CD4-positive, alpha-beta T cell treated with Interferon gamma for 1 hour (primary cell): Measurements from ENCODE around the gene LCP1.
"Not testable (repeated sequence)": the region's sequence is repeated elsewhere in the genome, so short reads cannot be mapped to it uniquely, and the experiment has no call there.

Source experiments
- DNase-seq: peaks from one replicate; pipeline ENCODE4 v3.0.0-alpha.2; 2020

The LCP1 gene

DNA sequence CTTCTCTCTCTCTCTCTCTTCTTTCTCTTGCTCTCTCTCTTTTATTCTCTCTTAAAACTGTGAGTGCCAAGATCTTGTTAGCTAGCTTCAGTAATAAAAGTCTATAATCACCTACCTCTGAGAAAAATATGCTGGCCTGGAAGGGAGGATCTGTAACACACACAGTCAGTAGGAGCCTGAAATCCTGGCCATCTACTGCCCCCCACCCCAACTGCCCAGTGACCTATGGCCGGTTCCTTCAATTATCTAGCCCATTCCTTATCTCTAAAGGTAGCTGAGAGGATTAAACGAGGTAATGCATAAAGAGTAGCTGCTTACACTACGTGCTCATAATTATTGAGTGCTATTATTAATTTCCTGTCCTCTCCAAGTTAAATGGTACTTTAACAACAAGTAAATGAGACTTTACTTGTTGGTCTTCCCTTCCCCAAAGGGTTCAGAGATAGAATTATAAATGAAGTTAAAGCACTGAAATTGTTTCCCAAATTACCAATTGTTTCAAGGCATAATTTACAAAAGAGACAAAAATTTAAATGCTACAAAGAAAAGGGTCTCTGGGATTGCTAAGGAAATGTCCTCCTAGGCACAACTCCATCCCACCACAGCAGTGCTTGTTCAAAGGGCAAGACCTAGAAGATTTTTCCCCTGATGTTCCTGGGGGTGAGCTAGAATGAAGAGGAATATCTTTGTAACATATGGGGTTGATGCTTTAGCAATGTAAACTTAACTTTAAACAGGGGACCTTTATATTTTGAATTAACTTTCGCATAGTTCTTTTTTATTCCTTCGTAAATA, 1.8 kb downstream of the LCP1 start:
- DNase-seq = no peak

DNA sequence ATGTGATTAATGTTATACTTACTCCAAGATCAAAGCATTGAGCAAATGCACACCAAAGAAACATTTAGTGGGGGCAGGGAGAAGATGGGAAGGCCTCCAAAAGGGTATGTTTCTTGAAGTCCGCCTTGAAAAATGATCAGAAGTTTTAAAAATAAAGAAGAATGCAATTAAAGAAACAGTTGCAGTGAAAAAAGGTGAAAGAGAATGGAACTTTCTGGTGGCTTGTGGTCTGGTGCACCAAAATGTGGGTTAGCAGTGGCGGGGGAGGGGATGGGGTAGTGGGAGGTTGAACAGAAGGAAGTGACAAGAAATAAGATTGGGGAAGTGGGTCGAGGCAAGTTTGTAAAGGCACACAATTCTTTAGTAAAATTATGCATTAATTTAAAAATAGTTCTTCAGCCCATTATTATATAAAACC, 2.5 kb downstream of the LCP1 start:
- DNase-seq = peak; percentile 71

DNA sequence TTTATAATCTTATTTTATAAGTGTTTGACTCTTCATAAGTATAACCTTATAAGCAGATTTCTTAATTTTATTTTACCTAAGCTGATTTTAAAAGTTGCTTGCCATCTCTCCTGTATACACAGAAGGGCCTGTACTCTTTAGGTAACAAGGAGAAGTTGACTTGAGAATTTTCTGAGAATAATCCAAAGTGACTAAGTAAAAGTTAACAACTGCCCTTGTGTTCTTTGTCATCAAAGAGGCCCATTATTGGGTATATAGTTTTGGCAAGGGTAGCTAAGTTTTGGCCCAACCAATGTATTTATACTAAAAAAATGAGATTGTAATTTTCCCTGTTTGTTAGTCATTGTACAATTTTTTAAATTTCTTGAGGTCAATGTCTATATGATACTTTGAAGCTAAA, 3.2 kb downstream of the LCP1 start:
- DNase-seq = no peak

- DNase-seq = no peak
Measured at GRCh38 chr13:46178143-46178542, 3.8 kb downstream of the LCP1 start.

DNA sequence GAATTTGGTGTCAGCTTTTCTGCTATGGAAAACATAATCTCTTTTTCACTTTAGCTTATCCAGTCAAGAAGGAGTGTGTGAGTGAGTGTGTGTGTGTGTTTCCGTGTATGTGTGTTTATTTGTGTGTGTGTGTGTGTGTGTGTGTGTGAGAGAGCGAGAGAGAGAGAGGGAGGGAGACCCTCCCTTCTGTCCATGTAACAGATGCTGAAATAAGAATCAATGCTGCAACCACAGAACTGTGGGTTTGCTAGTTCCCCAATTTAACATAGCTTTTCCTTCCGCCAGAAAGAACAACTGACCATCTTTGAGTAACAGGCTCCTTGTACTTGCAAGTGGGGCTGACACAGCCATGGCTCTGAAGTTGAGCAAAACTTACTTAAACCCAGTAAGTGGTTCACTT, 5.2 kb downstream of the LCP1 start:
- DNase-seq = peak; percentile 29

- DNase-seq = peak; percentile 47
Measured at GRCh38 chr13:46173656-46174055, 8.3 kb downstream of the LCP1 start.

DNA sequence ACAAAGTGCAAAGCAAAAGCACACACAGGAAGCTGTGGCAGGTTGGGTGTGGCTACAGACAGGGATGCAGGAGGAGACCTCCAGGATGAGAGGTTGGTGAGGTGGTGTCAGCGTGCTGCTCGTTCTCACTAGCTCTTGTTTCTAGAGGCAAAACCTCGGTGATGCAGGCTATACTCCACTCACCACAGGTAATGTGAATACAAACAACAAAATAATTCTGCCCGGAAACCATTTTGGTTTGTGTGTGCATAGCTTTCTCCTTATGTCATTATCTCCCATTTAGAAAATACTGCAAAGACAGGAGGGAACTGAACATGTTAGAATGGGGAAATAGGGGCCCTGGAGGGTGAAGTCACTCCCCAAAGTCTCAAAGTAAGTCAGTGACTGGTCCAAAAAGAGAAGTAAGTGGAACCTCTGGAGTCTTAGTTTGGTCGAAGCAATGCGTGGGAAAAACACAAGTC, 9.4 kb downstream of the LCP1 start:
- peak; percentile 59 for DNase-seq

DNA sequence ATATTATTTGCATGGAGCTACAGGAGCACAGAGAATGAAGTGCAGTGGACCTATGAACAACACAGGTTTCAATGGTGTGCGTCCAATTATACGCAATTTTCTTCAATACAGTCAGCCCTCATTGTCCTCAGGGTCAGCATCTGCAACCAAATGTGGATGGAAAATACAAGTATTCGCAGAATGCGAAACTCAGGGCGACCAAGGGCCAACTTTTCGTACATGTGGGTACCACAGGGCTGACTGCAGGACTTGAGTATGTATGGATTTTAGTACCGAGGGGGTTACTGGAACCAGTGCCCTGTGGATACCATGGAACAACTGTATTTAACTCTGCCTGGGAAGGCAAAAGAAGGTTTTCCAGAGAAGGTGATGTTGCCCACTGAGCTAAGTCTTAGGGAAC, 10.2 kb downstream of the LCP1 start:
- no peak for DNase-seq

DNA sequence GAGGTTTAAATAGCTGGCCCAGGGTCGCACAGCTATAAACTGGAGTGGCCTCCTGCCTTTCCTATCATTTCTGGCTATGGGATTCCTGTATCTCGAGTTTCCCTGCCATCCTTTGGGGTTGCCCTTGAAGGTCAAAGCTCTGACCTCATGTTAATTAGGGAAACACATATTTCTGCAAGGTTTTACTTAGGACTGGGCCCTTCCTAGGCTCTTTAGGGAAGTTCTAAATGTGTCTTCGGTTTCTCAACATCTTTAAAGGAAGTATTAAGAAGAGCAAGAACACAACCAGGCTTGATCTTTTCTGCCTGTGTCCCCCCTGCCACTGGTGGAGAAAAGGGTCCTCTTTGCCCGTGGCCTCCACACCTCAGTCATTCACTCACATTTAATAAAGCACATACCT, 10.8 kb downstream of the LCP1 start:
- DNase-seq = no peak

GRCh38 chr13:46170687-46171086, 11.3 kb downstream of the LCP1 start:
- no peak for DNase-seq

GRCh38 chr13:46170268-46170667, 11.7 kb downstream of the LCP1 start:
- DNase-seq = no peak

DNA sequence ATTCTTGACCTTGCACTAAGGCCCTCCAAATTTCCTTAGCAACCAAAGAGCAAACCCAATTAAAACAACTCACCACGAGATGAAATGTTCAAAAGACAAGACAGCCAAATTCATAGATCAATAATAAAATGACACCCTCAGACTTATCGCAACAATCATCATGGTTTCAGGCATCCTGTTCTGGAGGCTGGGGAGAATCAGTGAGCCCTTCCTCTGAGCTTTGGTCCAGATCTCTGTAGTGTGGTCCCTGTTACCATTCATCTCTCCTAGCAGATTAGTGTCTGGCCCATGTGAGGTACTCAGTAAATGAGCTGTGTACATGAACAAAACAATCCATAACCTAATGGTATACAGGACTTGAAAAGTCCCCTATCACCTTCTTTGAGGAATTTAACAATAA, 12.2 kb downstream of the LCP1 start:
- no peak for DNase-seq

- DNase-seq = no peak
Measured at GRCh38 chr13:46168783-46169182, 13.2 kb downstream of the LCP1 start.

DNA sequence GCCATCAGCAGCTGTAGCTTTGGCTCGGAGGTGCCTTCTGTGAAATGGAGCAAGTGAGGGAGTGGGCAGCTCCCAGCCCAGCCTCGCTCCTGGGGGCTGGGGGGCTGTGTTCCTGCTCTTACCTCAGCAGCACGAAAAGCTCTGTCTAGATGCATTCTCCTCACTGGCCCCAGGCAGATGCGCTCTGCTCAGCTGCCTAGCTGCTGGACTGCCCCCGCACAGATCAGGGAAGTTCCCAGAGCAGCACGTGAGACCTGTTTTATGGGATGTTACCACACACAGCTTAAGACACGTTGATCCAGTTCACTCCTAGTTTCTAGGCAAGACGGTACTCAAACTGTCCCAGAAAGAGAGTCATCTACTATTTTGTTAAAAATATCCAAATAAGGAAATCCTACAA, 13.6 kb downstream of the LCP1 start:
- peak; percentile 69 for DNase-seq

GRCh38 chr13:46166947-46167610, 14.9 kb downstream of the LCP1 start:
- DNase-seq = no peak

DNA sequence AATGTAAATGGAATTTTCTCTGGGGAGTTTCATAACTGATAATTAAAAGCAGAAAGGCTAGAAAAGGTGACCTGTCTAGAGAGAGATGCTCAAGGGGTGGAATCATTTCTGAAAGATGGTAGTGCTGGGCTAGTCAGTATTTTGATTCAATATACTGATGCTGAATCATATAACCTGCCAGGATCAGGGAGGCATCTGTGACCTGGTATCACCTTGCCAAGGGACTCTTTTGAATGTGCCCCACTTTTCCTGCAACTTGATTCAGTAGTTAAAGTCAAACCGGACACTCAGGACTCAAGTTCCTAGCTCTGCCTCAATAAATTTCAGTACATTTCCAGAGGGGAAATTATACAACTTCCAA, 15.8 kb downstream of the LCP1 start:
- no peak for DNase-seq

- no peak for DNase-seq
Measured at GRCh38 chr13:46165485-46166223, 16.3 kb downstream of the LCP1 start.

DNA sequence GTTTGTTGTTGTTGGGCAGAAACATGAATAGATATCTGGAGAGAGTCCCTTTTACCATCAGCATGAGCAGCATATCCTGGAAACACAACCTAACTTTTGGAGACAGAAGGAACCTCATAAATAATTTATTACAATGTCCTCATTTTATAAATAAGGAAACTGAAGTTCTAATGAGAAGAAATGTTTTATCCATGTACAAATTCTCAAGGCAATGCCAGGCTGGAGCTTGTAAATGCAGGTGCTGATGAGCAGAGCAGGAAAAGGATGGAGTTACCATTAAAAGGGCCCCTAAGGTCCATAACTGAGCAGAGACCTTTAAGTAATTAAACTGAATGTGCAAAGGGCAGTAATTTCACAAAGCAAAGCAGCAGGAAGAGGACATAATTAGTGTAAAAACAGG, 17.3 kb downstream of the LCP1 start:
- DNase-seq = no peak

DNA sequence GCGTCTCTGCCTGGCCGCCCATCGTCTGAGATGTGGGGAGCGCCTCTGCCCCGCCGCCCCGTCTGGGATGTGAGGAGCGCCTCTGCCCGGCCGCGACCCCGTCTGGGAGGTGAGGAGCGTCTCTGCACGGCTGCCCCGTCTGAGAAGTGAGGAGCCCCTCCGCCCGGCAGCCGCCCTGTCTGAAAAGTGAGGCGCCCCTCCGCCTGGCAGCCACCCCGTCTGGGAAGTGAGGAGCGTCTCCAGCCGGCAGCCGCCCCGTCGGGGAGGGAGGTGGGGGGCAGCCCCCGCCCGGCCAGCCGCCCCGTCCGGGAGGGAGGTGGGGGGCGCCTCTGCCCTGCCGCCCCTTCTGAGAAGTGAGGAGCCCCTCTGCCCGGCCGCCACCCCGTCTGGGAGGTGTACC, 19.2 kb downstream of the LCP1 start:
- not testable (repeated sequence) for DNase-seq

DNA sequence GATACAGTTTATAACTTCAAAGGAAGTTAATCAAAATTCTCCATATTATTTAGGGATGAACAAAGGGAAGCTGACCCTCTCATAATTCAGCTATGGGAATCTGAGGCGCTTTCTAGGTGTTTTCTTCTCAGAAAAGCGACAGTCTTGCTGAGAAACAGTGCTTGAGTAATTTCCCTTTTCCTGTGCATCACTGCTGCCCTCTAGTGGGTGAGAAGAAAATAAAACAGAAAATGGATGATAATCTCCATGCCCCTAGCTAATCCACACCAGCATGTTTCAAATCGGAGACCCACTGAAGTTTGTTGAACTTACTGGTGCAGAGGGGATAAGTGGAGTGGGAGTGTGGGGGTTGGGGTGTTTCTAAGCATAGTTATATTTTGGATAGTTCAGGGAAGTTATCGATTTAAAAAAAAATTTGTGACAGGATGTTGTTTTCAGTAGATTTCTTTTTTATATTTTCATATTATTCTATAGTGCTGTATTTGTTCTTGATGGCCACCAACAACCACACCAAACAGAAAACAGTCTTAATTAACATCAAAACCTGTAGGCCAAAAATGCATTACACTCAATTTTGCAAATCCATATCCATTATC, 21.4 kb downstream of the LCP1 start:
- peak; percentile 47 for DNase-seq

- DNase-seq = no peak
Measured at GRCh38 chr13:46160065-46160464, 21.9 kb downstream of the LCP1 start.

DNA sequence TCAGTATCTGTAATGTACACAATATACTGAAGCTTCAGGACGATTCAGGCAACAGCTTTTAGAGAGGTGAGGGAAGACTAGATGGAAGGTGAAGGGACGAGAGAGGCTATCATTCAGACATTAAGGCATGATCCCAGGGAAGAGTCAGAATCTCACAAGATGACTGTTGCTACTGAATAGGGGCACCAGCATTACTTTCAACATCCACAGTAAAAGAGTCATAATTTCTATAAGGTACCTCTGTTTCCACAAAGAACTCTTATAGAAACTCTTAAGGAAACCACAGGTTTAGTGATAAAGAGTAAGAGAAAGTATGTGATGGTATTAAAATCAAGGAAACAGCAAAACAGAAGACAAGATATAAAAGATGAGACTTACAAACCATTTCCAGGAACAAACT, 23.0 kb downstream of the LCP1 start:
- DNase-seq = no peak

DNA sequence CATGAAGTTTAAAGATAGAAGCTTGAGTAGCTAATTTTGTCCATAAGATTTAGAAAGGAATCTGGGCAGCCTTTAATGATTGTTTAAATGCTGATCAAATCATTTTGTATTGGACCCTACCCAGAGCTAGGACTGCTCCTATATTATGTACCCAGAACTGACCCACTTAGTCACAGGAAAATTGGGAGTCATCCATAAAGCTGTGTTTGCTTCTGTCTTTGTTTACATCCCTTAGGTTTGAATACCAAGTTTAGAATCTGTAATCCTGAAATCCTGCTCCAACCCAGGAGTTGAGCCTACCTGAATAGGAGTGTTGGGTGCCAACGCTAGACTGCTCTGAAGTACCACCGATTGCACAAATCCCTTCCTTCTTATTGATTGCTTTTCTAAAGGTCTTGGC, 23.8 kb downstream of the LCP1 start:
- DNase-seq = no peak
